ENCODE results near the gene PRAME. TPM values are rescaled to one million over a fixed set of nuclear protein-coding genes. Genes with fewer than 3 reads are reported as not detected.

PRAME gene
- total and polyA plus RNA-seq, 2 of the 13 experiments (the other 11 are each of a cell fraction or from before 2014, with no cell fraction given): 0.11 to 0.83 TPM

DNA sequence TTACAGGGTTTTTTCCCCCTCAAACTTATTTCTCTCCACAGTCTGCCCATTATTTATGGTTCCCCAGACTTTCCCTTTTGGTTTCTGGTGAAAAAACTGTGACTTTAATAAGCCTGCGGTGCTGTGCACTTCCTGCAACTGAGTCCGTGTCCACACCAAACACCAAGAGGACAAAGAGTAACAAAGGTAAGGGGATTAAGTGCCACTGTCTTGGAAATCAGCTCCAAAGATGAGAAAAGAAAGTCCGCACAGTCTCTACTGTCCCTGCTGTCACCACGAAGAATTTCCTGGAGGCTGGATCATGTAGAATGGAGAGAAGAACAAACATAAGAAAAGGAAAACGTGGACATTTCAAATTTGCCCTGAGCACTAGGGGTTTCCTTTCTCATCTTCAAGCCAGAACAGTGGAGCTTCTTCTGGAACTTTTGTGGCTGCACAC lies 17.9 kb upstream of the PRAME start (continued):
- TF ChIP-seq, protein P1, sequence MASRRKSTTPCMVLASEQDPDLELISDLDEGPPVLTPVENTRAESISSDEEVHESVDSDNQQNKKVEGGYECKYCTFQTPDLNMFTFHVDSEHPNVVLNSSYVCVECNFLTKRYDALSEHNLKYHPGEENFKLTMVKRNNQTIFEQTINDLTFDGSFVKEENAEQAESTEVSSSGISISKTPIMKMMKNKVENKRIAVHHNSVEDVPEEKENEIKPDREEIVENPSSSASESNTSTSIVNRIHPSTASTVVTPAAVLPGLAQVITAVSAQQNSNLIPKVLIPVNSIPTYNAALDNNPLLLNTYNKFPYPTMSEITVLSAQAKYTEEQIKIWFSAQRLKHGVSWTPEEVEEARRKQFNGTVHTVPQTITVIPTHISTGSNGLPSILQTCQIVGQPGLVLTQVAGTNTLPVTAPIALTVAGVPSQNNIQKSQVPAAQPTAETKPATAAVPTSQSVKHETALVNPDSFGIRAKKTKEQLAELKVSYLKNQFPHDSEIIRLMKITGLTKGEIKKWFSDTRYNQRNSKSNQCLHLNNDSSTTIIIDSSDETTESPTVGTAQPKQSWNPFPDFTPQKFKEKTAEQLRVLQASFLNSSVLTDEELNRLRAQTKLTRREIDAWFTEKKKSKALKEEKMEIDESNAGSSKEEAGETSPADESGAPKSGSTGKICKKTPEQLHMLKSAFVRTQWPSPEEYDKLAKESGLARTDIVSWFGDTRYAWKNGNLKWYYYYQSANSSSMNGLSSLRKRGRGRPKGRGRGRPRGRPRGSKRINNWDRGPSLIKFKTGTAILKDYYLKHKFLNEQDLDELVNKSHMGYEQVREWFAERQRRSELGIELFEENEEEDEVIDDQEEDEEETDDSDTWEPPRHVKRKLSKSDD (CRISPR knock-in tag; IDR thresholded peaks at IDR 0.05; ENCODE audit: low read depth): no peak

DNA sequence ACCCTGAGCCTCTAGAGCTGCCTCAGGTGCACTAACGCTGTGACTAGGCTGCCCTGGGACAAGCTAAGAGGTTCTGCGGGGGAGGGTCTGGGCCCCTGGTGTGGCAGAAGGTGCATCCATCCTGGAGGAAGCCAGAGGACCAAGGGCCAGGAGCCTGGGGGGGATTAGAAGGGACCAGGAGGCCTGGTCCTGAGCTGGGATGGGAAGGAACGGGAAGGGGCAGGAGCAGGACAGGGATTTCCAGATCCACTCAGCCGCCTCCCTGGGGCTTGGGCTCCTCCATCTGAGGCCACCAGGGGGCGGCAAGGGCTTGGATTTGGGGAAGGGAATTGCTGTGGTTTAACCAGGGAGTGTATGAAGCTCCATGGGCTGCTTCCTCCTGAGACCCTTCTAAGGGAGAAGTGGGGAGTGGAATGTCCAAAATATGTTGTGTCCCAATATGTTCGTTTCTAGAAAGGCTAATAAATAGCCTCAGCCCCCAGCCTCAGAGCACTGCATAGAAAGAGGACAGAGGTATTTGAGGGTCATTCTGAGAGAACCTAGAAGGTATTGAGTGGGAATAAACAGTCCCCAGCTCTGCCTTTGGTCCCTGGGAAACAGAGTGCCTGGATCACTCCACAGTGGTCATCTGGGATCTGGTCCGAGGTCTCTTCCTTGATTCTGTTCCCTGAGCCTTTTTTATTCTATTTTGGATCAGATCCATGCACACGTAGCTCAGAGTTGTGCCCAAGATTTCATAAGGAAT lies 17.4 kb upstream of the PRAME start:
- no peak overlapping the region for H2AFZ ChIP-seq (ENCODE audit: low read length)
- FAIRE-seq (no peak), DNase-seq (ENCODE audit: low spot score) (peak; percentile 32), ATAC-seq (peak; percentile 95)
- TF ChIP-seq XRCC5 (optimal IDR thresholded peaks at IDR 0.05; ENCODE audit: low read length): peak; percentile 84
- TF ChIP-seq, protein P2, sequence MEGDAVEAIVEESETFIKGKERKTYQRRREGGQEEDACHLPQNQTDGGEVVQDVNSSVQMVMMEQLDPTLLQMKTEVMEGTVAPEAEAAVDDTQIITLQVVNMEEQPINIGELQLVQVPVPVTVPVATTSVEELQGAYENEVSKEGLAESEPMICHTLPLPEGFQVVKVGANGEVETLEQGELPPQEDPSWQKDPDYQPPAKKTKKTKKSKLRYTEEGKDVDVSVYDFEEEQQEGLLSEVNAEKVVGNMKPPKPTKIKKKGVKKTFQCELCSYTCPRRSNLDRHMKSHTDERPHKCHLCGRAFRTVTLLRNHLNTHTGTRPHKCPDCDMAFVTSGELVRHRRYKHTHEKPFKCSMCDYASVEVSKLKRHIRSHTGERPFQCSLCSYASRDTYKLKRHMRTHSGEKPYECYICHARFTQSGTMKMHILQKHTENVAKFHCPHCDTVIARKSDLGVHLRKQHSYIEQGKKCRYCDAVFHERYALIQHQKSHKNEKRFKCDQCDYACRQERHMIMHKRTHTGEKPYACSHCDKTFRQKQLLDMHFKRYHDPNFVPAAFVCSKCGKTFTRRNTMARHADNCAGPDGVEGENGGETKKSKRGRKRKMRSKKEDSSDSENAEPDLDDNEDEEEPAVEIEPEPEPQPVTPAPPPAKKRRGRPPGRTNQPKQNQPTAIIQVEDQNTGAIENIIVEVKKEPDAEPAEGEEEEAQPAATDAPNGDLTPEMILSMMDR (CRISPR knock-in tag; IDR thresholded peaks at IDR 0.05): peak; percentile 74
- TF ChIP-seq STAG1 (CRISPR knock-in tag; IDR thresholded peaks at IDR 0.05): peak; percentile 29
- TF ChIP-seq SSRP1 (CRISPR knock-in tag; IDR thresholded peaks at IDR 0.05): no peak
- TF ChIP-seq, protein P3, sequence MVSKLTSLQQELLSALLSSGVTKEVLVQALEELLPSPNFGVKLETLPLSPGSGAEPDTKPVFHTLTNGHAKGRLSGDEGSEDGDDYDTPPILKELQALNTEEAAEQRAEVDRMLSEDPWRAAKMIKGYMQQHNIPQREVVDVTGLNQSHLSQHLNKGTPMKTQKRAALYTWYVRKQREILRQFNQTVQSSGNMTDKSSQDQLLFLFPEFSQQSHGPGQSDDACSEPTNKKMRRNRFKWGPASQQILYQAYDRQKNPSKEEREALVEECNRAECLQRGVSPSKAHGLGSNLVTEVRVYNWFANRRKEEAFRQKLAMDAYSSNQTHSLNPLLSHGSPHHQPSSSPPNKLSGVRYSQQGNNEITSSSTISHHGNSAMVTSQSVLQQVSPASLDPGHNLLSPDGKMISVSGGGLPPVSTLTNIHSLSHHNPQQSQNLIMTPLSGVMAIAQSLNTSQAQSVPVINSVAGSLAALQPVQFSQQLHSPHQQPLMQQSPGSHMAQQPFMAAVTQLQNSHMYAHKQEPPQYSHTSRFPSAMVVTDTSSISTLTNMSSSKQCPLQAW (CRISPR knock-in tag; IDR thresholded peaks at IDR 0.05): 0 out of 2 replicates have a peak, but pooled peaks have one; percentile 21
- TF ChIP-seq SMC3 (IDR thresholded peaks at IDR 0.05; ENCODE audit: low read length): peak; percentile 47; the same call in 1 of the 2 replicates
- TF ChIP-seq MAZ (IDR thresholded peaks at IDR 0.05; ENCODE audit: borderline replicate concordance, low read depth, low read length): 0 out of 2 replicates have a peak, but pooled peaks have one; percentile 24
- no peak for TF ChIP-seq MAZ (CRISPR knock-in tag; IDR thresholded peaks at IDR 0.05; ENCODE audit: low read depth)
- TF ChIP-seq, protein P4, sequence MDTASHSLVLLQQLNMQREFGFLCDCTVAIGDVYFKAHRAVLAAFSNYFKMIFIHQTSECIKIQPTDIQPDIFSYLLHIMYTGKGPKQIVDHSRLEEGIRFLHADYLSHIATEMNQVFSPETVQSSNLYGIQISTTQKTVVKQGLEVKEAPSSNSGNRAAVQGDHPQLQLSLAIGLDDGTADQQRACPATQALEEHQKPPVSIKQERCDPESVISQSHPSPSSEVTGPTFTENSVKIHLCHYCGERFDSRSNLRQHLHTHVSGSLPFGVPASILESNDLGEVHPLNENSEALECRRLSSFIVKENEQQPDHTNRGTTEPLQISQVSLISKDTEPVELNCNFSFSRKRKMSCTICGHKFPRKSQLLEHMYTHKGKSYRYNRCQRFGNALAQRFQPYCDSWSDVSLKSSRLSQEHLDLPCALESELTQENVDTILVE (CRISPR knock-in tag; IDR thresholded peaks at IDR 0.05): no peak
- TF ChIP-seq ZNF605 (CRISPR knock-in tag; IDR thresholded peaks at IDR 0.05): no peak
- in situ Hi-C loops (cut with HindIII; ENCODE audit: extremely low pct_ligation_motif_present, low pct_unique_long_range_greater_than_20kb) (no loop called here), intact Hi-C loops (cut with micrococcal nuclease; ENCODE audit: unreplicated experiment) (no loop called here)
- H3K79me2 ChIP-seq (ENCODE audit: insufficient read depth, low read length): no peaks in the 10 kb centered on the region
- H3K4me3 ChIP-seq (replicated peaks in 1 of 3; ENCODE audit: insufficient read depth in 1 of 3, low read depth in 2 of 3, low read length in 3 of 3): no peak overlapping the region
- H4K20me1 ChIP-seq (ENCODE audit: insufficient read depth, low read length): no peaks in the 10 kb centered on the region; the same call in 1 of the 2 replicates
- no peaks in the 10 kb centered on the region for H3K36me3 ChIP-seq (replicated peaks in 1 of 2; ENCODE audit: control insufficient read depth in 1 of 2, insufficient read depth in 2 of 2, low read length in 2 of 2)
- WGBS (ENCODE audit: low lambda C conversion rate): 6% methylated on average over 8 of the region's 8 CpGs
- H3K9me3 ChIP-seq (ENCODE audit: low read length): no peaks in the 10 kb centered on the region
- H3K27me3 ChIP-seq (ENCODE audit: control insufficient read depth in 1 of 2, insufficient read depth in 2 of 2, low read length in 2 of 2): peaks cover 1 to 32% of the 10 kb centered on the region in 2 experiments; a peak in 3 of 5 replicates
- BruUV-seq (replicated peaks): no TSS peak
- no peak overlapping the region for H3K4me2 ChIP-seq (ENCODE audit: low read depth, low read length)
- no peak overlapping the region for H3K27ac ChIP-seq (ENCODE audit: extremely low read length, insufficient read depth, low read length)
- no peaks in the 10 kb centered on the region for H3K4me1 ChIP-seq (ENCODE audit: insufficient read depth, low read length)
- CTCF ChIA-PET (ENCODE audit: low intra/inter-chr PET ratio, low total read pairs): interaction anchor here (1.1 to 1.5 kb wide), 2 partner anchors 10 to 112 kb away, joined by 4 to 8 read pairs; no protein-coding TSS in a partner anchor
- POLR2A ChIA-PET: no interaction called here
- no peak overlapping the region for H3K9ac ChIP-seq (ENCODE audit: insufficient read depth, low read depth, low read length)

Measured in HepG2 (cell line).